Thoracic aorta (tissue), 2 donors: ENCODE results near the gene AQP1. TPM values are rescaled to one million over a fixed set of nuclear protein-coding genes. Genes with fewer than 3 reads are reported as not detected.
A peak's percentile ranks its signal among the peaks of the same experiment; 100 is the strongest.

Experiments used
- ATAC-seq: fragments of 150-250 bp; one replicate; pipeline ENCODE4 v1.8.0; 2017; ENCODE audit warnings: low read depth; ENCODE audit not compliant: insufficient number of reproducible peaks, low FRiP score
- DNase-seq: peaks from one replicate; pipeline ENCODE4 v3.0.0-alpha.2; 2020; ENCODE audit warnings: low spot score
- H3K27ac ChIP-seq, 2 donors: fragments of 200-600 bp; sonication (generic); 1 replicate in 1 of 2; 2 replicates in 1 of 2; pipeline ENCODE4 v1.5.1; 2016; ENCODE audit warnings: mild to moderate bottlenecking in 2 of 2, moderate library complexity in 2 of 2
- H3K27me3 ChIP-seq: fragments of 200-600 bp; sonication (generic); replicated peaks from 2 replicates; pipeline ENCODE4 v1.6.0; 2016; ENCODE audit warnings: mild to moderate bottlenecking; ENCODE audit not compliant: insufficient read depth
- H3K36me3 ChIP-seq: fragments of 200-600 bp; sonication (generic); one replicate; pipeline ENCODE4 v1.5.1; 2016
- H3K4me1 ChIP-seq, 2 donors: fragments of 200-600 bp; sonication (generic); 1 replicate in 1 of 2; 2 replicates in 1 of 2; pipeline versions ENCODE4 v1.5.1 to v1.6.0; 2016; ENCODE audit warnings: low read depth in 2 of 2, mild to moderate bottlenecking in 1 of 2; ENCODE audit not compliant: control insufficient read depth in 1 of 2
- H3K4me3 ChIP-seq: fragments of 200-600 bp; sonication (generic); 2 replicates; pipeline ENCODE4 v1.5.1; 2016; ENCODE audit warnings: mild to moderate bottlenecking
- H3K9me3 ChIP-seq: fragments of 200-600 bp; sonication (generic); 2 replicates; pipeline ENCODE4 v1.5.1; 2016
- total RNA-seq, 2 donors: library from RNA; depleted of rRNA; stranded (reverse); fragments of >200 nt; gene quantifications; one replicate each; pipeline versions ENCODE4 v1.1.0 to v1.2.3, GENCODE V29; 2016
- TF ChIP-seq, protein P1 (sequence below): fragments of 200-600 bp; sonication (generic); IDR thresholded peaks from one replicate; pipeline ENCODE4 v1.5.1; 2019; ENCODE audit warnings: antibody characterized with exemption

The AQP1 gene
- total RNA-seq, 2 donors from 2014 or later = 1,262 to 1,768 TPM

DNA sequence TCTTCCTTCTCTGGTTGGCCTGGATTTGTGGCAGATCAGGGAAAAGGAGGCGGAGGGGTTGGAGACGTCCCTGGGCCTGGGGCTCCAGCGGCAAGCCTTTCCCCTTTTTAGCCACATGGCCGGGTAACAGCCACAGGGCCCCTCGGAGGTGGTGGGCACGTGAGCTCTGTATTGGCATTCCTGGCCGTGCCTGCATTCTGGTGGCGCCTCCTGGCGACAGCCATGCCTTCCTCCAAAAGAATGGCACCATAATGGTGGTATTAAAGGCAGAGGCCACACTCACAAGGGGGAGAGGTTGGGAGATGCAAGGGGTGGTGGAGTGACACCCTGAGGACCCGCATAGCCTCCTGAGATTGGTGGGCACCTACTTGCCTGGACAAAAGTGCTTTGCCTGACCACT is 3.0 kb upstream of the AQP1 start:
- Histone ChIP-seq H3K27ac (peak overlapping the region; percentile 90 to 98), H3K4me1 (peaks cover 34 to 63% of the 10 kb centered on the region in 2 donors), H3K36me3 (no peaks in the 10 kb centered on the region), H3K9me3 (no peaks in the 10 kb centered on the region), H3K4me3 (no peak overlapping the region), H3K27me3 (no peaks in the 10 kb centered on the region)
- DNase-seq = no peak
- no peak for ATAC-seq
- TF ChIP-seq, protein P1, sequence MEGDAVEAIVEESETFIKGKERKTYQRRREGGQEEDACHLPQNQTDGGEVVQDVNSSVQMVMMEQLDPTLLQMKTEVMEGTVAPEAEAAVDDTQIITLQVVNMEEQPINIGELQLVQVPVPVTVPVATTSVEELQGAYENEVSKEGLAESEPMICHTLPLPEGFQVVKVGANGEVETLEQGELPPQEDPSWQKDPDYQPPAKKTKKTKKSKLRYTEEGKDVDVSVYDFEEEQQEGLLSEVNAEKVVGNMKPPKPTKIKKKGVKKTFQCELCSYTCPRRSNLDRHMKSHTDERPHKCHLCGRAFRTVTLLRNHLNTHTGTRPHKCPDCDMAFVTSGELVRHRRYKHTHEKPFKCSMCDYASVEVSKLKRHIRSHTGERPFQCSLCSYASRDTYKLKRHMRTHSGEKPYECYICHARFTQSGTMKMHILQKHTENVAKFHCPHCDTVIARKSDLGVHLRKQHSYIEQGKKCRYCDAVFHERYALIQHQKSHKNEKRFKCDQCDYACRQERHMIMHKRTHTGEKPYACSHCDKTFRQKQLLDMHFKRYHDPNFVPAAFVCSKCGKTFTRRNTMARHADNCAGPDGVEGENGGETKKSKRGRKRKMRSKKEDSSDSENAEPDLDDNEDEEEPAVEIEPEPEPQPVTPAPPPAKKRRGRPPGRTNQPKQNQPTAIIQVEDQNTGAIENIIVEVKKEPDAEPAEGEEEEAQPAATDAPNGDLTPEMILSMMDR = no peak

DNA sequence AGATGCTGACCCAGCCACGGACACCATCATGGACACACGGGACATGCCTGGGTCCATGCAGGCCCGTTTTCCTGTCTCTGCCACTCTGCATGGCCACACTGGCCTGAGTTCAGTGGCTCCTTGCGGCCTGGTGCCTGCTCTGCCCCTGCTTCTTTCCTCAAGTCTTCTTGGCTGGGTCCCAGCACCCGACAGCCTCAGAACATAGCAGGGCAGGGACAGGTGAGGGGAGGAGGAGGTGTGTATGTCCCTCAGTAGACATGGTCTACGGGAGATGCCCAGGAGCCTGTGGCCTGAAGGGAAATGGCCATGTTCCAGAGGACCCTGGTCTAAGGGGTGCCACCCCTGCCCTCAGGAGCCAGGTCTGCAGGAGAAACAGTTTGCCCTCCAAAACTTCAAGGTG is 2.2 kb upstream of the AQP1 start:
- ATAC-seq = no peak
- TF ChIP-seq, protein P1 = no peak
- Histone ChIP-seq H3K9me3 (no peaks in the 10 kb centered on the region), H3K4me1 (peaks cover 34 to 63% of the 10 kb centered on the region in 2 donors), H3K27ac (peak overlapping the region; percentile 90 to 98), H3K36me3 (no peaks in the 10 kb centered on the region), H3K4me3 (no peak overlapping the region), H3K27me3 (no peaks in the 10 kb centered on the region)
- DNase-seq = no peak

DNA sequence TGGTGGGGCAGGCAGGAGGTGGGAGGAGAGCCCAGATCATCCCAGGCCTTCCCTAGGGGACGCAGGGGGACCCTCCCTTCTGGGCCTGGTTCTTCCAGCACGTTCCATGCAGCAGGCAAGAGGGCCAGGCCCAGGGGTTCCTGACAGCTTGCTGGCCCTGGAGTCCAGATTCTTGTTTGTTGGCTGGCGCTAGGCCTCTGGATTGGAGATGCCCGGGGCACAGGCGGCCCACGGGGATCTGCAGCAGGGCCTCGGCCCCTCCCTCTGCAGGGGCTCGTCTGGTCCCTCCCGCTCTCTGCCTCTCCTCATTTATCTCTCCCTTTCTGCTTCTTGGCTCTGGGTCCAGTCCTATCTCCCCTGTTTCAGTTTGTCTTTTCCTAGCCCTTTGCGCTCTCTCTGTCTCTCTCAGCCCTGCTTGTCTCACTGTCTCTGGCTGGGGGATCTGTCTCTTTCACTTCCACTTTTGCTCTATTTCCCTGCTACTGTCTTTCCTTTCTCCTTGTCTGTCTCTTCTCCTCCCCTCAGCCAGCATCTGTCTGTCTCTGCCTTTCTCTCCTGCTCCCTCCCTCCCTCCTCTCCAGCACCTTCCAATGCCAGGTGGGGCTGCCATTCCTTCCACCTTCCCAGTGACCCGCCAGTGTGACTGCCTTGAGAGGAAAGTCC is 1.1 kb upstream of the AQP1 start:
- no peaks in the 10 kb centered on the region for H3K36me3 ChIP-seq
- H3K4me1 ChIP-seq = peaks cover 34 to 60% of the 10 kb centered on the region in 2 donors
- H3K27ac ChIP-seq = peak overlapping the region; percentile 90 to 98
- H3K9me3 ChIP-seq = no peaks in the 10 kb centered on the region
- TF ChIP-seq, protein P1 = no peak
- H3K27me3 ChIP-seq = no peaks in the 10 kb centered on the region
- DNase-seq = no peak
- peak overlapping the region; percentile 80 for H3K4me3 ChIP-seq
- no peak for ATAC-seq

DNA sequence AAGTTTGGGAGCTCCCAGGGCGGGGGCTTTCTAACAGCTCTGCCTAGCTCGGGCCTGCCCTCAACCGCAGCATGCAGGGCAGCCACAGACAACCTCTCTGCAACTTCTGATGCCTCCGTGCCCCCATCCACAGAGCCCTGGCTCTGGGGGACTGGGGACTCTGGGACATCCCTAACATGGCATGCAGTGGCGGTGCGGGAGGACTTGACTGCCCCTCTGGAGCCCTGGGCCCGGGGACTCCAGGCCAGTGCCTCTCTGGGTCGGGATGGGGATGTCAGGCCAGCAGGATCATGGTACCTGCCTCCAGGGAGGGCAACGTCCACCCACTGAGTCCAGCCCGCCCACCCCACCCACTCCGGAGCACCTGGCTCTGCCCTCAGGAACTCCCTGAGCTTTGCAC is 520 bp upstream of the AQP1 start:
- DNase-seq (no peak), ATAC-seq (no peak)
- Histone ChIP-seq H3K36me3 (no peaks in the 10 kb centered on the region), H3K4me3 (peak overlapping the region; percentile 80), H3K4me1 (peaks cover 32 to 60% of the 10 kb centered on the region in 2 donors), H3K27me3 (no peaks in the 10 kb centered on the region), H3K9me3 (no peaks in the 10 kb centered on the region), H3K27ac (peak overlapping the region; percentile 90 to 98)
- TF ChIP-seq, protein P1 = no peak

DNA sequence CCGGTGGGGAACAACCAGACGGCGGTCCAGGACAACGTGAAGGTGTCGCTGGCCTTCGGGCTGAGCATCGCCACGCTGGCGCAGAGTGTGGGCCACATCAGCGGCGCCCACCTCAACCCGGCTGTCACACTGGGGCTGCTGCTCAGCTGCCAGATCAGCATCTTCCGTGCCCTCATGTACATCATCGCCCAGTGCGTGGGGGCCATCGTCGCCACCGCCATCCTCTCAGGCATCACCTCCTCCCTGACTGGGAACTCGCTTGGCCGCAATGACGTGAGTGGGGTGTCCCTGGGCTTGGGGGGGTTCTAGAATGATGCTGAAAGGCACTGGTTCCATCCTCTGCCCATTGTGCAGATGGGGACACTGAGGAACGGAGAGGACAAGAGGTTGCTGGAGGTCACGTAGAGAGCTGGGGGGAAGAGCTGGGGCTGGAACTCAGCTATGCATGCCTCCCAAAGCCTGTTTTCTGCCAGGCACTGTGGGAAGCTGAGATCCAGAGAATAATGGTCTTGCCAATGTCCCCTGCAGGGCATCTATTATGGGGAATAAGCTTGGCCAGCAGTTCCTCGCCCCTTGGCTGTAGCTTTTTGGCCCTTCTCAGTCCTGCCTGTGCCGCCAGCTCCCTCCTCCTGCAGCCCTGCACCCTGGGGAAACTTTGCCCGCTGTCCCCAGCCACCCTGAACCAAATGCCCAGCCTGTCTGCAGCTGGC is 523 bp downstream of the AQP1 start:
- Histone ChIP-seq H3K27ac (peak overlapping the region; percentile 90 to 98), H3K27me3 (no peaks in the 10 kb centered on the region), H3K4me1 (peaks cover 29 to 60% of the 10 kb centered on the region in 2 donors), H3K36me3 (no peaks in the 10 kb centered on the region), H3K4me3 (peak overlapping the region; percentile 80), H3K9me3 (no peaks in the 10 kb centered on the region)
- DNase-seq = no peak
- ATAC-seq = no peak
- TF ChIP-seq, protein P1 = no peak
